ENCODE results near the gene MEF2A.
"Not testable (repeated sequence)": the region's sequence is repeated elsewhere in the genome, so short reads cannot be mapped to it uniquely, and the experiment has no call there.

The MEF2A gene

DNA sequence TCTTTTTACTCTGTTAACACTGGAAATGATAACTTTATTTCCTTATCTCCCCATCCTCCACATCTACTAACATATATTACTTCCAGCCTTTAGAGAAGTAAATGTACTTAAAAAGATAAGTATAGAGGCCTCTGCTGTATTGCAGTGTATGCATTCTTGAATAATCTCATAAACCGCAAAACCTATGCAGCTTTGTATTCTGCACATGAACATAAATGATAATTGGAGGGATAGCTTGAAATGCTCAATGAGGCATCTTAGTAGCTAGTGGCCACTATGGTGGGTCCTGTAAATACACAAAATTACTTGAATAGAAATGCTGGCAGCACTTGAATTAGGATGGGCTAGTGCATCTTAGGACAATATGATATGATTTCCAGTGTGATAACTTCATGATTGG is 90.4 kb downstream of the MEF2A start:
- no peak for DNase-seq

DNA sequence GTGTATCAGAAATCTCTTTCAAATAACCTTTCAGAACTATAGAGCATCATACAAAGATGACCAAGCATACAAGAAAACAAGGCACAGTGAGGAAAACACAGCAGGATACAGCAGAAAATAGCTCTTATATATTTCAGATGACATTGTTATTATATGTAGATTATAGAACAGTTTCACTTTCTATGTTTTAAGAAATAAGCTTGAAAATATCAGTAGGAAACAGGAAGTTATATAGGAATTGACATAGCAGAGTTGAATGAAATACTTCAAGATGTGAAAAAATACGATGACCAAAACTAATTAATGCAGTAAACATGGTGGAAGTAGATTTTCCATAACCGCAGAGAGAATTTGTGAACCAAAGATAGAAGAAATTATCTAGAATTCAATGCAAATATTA is 92.2 kb downstream of the MEF2A start:
- DNase-seq, result no peak

DNA sequence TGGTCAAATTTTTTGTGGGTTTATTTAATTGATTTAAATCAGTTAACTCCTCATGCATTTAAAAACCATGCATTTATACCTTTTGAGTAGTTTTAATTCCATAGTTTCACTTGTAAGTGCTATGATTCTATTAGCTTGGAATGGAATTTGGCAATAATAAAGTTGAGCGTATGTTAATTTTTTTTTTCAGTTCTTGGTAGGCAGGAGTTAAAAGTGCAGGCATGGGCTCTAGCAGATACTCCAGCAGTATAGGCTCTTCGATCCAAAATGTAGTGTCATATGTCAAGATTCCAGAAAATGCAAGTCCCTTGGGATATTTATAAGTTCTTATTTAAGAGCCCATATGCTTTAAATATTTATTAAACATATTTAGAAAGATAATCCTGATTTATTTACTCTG is 97.1 kb downstream of the MEF2A start:
- DNase-seq, result no peak

DNA sequence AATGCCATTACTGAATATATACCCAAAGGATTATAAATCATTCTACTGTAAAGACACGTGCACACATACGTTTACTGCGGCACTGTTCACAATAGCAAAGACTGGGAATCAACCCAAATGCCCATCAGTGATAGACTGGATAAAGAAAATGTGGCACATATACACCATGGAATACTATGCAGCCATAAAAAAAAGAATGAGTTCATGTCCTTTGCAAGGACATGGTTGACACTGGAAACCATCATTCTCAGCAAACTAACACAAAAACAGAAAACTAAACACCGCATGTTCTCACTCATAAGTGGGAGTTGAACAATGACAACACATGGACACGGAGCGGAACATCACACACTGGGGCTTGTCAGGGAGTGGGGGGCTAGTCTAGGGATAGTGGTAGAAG is 100.3 kb downstream of the MEF2A start:
- not testable (repeated sequence) for DNase-seq

DNA sequence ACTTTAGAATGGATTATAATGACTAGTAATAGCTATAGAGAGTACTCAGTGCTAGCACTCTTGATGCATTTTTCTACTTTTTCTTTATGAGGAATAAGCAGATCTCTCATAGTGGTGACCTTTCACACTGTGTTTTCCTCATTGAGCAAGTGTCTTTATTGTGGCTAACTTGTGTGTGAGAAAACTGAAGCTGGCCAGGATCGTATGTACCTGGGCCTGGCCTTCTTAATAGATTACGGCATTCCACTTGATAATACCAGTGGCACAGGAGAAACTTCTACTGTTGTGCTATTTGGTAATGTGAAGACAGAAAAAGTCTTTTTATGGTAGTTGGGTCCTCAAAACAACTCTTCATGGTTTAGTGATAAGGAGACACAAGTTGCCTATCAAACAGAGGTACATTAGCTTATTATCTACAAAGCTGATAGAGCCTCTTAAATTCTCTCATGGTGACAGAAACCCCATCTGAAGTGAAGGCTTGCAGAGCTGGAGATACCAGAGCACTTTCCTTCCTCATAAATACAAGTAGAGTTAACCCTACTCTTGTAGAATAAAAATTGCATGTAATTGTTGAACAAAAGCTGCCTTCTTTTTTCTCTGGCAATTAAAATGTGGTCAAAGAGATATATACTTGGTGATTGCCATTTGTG is 102.9 kb downstream of the MEF2A start:
- no peak for DNase-seq

DNA sequence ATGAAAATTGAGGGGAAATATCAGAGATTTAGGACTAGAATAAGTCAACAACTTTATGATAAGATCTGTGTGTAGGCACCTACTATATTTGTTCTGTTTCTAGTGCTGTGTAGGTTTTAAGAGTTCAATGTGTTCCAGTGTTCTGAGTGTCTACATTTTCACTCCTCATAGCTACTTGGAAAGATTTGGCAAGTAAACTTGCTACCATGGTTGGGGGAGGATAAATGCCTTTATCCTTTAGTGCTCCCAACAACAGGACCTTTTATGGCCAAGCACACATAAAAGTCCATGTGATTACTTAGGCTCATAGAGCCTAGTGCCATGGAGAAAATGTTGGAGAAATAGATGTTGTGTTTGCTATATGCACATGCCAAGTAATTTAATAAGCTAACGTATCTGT is 103.5 kb downstream of the MEF2A start:
- DNase-seq, result no peak

DNA sequence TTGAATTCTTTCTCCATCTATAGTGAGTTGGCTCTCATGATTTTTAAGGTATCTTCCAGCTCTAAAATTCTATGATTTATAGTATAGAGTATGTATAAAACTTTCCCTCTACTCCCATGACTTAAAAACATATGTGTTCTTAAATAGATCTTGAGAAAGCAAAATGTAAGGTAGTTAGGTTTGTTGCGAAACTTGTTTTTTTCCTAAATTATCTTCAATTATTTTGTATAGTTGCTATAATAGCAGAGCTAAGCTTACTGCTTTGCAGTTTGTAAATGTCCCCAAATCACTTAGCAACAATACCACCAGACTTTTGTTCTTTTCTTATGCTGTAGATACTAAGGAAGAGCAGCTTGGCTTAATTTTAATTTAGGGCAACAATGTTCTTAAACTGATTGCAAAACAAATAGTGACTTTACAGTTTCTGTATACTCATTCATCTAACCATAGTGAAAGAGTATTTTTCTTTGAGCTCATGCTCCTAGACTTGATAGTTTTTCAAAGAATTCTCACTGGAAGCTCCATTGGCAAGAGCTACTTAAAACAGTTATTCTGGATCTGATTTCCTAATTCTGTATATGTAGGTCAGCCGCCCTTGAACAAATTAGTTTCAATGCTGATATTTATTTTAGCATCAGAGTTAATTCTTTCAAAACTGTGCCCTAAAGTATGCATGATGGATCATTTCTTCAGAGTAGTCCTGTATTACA is 106.3 kb downstream of the MEF2A start:
- no peak for DNase-seq

DNA sequence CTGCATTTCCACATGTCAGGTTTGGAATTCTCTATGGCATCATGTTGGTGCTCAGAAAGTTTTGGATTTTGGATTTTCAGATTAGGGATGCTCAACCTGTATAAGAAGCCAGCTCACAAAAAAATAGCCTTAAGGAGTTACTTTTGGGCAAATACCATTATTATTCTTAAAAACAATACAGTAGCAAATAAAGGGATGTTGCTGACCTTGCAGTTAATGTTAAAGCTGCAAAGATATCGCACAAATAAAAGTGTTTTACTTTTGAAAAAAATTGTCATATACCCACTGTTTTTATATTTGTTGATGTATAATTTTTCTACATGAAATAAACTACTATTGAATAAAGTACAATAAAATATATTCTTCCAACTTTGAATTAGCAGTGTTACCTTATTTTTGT is 107.3 kb downstream of the MEF2A start:
- no peak for DNase-seq

DNA sequence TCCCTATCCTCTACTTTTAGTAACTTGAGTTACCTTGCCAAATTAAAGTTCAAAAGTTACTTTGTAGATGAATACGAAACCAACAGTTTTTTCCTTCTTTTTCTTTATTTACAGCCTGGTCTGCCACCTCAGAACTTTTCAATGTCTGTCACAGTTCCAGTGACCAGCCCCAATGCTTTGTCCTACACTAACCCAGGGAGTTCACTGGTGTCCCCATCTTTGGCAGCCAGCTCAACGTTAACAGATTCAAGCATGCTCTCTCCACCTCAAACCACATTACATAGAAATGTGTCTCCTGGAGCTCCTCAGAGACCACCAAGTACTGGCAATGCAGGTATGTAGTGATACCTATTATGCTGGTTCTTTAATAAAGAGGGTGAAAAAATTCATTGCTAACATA is 108.5 kb downstream of the MEF2A start:
- DNase-seq, result no peak

DNA sequence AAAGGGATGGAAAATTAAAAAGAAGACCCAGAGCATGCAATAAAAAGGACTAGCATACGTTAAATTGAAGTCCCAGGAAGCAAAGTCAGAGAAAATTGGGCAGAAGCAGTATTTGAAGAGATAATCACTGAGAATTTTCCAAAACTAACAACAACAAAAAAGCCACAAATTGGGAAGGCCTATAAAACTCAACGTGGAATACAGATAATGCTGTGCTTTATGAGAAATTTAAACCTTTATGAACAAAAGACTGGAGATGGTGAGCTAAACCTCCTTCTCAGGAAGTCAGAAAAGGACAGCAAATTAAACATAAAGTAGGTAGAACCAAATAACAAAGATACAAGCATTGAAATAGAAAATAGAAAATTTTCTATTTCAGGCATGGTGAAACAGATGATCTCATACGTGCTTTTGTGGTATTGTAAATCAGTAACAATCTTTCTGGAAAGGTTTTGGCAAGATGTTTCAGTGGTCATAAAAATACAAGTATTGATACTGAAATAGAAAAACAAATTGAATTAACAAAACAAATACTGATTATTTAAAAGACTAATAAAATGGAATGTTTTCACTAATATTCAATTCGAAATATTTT is 111.9 kb downstream of the MEF2A start:
- no peak for DNase-seq

DNA sequence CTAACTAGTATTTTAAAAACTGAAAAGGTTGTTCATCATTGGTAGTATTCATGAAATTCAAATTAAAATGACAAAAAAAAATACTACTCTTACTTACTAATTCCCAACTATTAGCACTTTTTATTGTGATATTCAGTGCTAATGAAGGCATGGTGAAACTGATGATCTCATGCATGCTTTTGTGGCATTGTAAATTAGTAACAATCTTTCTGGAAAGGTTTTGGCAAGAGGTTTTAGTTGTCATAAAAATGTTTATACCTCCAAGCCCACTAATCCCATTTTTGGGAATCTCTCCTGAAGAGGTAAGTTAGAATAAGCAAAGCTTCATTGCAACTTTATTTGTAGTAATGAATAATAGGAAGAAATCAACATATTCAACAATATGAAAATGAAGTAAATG is 114.5 kb downstream of the MEF2A start:
- no peak for DNase-seq

DNA sequence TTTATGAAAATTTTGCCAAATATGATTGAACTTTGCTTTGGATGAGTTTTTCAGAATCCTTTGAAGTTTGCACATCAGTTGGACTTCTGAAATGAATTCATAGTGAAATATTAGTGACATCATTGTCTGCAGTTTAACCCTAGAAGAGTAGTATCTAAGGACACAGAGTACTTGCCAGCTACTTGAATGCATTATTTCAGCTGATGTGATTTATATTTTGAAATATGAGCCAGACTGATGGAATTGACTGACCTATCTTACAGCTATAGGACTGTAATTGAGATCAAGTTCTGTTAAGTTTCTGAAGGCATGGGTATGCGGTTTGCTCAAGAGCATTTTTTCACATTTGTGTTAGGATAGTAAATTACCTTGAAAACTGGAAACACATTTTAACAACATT is 116.2 kb downstream of the MEF2A start:
- no peak for DNase-seq

DNA sequence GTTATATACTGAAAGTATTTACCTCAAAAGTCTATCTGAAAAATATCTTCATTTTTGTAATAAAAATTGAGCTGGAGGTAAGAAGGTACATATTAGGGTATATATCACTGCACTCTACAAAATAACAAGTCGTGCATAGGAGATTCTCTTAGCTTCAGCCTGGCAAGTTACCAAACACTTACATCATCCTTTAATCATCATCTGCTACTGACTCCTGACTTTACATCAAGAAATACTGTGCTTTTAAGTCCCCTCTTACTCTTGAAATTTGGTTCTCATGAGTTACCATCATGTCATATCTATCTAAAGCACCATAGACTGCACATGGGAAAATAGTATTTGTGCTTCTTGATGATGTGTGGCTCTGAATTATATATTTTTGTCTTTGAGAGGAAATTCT is 116.7 kb downstream of the MEF2A start:
- no peak for DNase-seq

DNA sequence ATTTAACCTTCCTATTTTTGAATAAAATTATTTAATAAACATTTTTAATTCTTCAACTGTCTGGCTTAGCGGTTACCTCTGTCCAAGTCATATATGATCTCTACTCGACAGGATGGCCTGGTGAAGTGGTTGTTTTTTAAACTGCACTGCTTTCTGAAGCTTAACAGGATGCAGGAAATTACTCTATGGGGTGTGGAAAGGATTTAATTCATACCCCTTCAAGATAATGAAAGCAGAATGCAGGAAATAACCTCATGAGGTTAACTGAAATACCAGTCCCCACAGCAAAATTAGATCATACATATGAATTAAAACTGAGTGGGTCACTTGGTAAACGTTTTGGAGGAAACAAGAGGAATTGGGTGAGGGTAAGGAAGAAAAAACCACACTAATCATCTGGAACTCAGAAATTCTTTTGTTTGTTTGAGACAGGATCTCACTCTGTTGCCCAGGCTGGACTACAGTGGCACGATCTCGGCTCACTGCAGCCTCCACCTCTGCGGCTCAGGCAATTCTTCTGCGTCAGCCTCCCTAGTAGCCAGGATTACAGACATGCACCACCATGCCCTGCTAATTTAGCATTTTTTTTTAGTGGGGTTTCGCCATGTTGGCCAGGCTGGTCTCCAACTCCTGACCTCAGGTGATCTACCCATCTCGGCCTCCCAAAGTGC is 117.4 kb downstream of the MEF2A start:
- DNase-seq, result no peak

DNA sequence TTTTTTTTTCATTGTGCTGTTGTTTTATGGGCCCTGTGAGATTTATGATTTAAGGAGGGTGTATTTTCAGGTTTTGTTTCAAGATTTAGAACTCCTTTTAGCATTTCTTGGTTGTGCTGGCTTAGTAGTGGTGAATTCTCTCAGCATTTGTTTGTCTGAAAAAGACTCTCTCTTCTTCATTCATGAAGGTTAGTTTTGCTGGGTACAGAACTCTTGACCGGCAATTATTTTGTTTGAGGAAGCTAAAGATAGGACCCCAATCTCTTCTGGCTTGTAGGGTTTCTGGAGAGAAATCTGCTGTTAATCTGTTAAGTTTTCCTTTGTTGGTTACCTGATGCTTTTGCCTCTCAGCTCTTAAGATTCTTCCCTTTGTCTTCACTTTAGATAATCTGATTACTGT is 120.5 kb downstream of the MEF2A start:
- no peak for DNase-seq

DNA sequence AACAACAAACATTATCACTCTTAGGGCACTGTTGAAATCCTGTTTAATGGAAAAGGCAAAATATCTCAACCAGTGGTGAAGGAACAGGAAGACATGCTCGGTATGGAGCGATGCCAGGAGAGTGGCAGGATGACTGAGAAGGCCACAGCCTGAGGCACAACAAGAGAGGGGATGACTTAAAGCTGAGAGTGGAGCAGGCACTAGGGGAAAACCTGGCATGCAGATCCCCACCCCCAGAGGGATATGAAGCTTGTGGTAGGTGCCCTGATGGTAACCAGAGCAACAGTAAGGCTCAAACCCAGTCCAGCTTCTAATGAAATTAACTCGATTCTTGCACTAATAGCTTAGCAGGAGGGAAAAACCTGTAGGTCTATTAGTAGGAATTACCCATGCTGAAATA is 127.0 kb downstream of the MEF2A start:
- DNase-seq, result no peak

DNA sequence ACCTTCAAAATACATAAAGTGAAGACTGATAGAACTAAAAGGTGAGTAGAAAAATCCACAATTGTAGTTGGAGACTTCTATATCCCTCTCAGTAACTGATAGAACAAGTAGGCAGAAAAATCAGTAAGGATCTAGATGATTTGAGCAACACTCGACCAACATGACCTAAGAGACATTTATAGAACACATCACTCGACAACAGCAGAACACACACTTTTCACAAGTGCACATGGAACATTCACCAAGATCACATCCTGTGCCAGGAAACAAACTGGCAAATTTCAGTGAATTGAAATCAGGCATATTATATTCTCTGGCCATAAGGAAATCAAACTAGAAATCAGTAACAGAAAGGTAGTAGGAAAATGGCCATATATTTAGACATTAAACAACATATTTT is 130.3 kb downstream of the MEF2A start:
- no peak for DNase-seq

DNA sequence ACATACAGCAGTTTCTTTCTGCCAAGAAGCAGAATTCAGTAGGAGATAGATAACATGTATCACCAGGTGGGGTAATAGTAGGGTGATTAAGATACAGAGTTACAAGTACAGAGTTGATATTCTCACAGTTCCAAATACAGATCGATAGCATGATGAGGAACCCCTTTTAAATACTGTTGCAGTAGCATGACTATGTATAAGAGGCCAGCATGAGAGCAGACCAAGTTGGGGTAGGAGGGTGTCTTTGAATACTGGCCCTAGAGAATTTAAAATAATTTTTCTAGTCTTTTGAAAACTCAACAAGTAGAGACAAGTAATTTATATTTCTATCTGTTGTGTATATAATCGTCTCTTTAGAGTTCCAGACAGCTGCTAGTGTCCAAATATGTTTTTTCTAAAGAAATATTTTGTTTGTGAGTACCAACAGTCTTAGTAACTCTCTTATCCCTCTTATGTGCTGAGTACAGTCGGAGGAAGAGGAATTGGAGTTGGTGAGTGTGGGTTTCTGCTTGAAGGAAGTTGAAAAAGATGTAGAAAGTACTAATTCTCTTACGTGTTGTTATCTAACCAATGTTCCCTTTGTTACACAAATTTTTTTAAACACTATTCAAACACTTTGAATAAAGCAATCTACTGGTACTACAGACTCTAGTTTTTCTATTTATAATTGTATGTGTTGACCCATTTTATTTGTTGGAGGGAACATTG is 137.3 kb downstream of the MEF2A start:
- no peak for DNase-seq

DNA sequence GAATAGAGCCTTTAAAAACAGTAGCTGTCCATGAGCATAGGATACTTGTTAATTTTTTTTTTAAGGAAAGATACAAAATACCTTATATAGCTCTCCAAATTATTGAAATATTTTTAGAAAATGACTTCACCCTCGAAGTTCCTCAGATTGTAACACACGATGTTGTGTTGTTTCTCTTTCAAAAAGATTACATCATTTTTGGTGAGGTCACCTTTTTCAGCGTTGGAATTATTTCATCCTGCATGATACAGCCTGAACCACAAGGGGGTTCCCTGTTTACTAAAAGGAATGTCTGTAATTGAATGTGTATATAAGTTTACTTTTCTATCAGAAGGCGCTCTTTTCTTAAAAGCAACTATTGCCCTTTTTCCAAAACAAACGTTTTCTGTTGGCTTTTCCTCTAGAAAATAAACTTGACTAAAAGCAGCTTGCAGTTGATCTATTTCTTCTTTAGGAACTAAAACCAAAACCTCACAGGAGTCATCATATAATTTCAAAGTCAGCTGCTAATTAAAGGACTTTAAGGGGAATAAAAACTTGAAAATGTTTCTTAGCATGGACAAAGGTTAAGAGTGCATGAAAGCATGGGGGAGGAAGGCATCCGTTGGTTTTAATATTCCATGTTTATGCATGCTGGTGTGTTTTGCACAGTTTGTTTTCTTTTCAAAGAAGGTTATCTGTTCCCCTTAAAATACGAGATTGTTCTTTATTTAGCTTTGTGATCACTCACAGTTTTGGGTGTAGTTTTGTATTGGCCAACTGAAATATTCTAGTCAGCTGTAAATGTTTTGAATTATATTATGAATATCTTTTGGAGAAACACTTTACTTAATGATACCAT is 138.0 kb downstream of the MEF2A start:
- peak; percentile 6 for DNase-seq

DNA sequence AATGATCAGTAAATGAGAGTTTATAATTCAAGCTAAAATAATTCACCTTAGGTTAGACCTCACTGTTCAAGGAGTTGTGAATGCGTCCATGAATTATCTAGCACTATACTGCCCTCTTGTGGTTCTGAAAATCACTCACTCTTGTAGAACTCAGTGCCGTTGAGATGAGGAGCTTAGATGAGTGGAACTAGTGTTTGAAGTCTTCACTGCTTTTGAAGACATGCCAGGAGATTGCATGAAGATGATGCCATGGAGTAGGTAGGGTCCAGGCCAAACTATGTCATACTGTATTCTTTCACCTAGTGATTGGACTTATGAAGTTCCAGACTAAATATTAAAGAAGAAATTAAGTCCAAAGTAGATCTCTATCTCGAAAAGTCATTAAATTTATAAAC is 138.7 kb downstream of the MEF2A start:
- peak; percentile 0 for DNase-seq

DNA sequence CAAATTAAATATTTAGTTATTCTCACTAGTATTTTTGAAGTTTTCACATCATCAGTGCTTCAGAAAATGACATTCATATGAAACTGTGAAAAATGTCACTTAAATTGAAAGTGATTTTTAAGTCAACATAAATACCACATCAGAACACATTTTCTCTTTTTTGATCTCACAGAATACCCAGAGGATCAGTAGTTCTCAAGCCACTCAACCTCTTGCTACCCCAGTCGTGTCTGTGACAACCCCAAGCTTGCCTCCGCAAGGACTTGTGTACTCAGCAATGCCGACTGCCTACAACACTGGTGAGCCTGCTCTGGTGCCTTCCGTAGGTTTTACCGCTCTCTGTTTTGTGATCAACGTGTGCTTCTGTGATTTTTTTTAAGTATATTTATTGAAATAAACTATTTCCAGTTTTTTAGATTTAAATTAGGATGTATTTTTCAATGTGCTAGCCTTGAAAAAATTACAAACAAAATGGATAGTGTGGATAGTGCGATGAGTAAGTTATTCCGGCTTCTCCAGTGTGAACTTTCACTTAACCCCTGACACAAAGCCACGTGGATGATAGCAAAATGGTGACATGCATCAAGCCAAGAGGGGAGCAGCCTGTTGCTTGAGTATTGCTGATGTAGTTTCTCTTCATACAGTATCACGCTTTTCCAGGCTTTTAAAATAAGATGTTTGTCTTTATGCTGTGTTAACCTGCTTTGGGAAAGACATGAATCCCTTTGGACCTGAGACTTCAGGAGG is 140.9 kb downstream of the MEF2A start:
- DNase-seq, result no peak

Measured in DMS153 (cell line).